HCT116 (cell line): ENCODE measurements around the gene SERPING1. TPM values are rescaled to one million over a fixed set of nuclear protein-coding genes. Genes with fewer than 3 reads are reported as not detected.

Experiments
- ATAC-seq: fragments of 200-7000 bp; cut with Tn5 transposase; 2 replicates; pipeline ENCODE4 v1.9.1; 2020; ENCODE audit warnings: mild to moderate bottlenecking, moderate library complexity
- BruUV-seq: library from RNA; stranded (reverse); fragments of 400-500 nt; replicated peaks from 2 replicates; lab custom pipeline; 2021; lab: Mats Ljungman, UMichigan
- CTCF ChIA-PET: fragments of 300-600 bp; sonication (Branson Sonifier 250); formaldehyde crosslinking; loops from one replicate; lab custom pipeline; 2021; ENCODE audit warnings: antibody characterized with exemption; lab: Charles Lee
- POLR2A ChIA-PET: fragments of 300-600, 350-600 bp; sonication (Branson Sonifier 250); formaldehyde crosslinking; loops from one replicate; lab custom pipeline; 2021; ENCODE audit warnings: antibody characterized with exemption; lab: Charles Lee
- RAD21 ChIA-PET, 2 experiments: fragments of 300-600 bp; sonication (Branson Sonifier 250); formaldehyde crosslinking; loops; one replicate each; lab custom pipeline; 2023; ENCODE audit warnings: low total read pairs in 2 of 2; ENCODE audit not compliant: uncharacterized antibody in 2 of 2, unreplicated experiment in 2 of 2, low non-redundant PET in 1 of 2; lab: Charles Lee
- DNase-seq: peaks from one replicate; pipeline ENCODE4 v3.0.0-alpha.2; 2010; ENCODE audit warnings: low read depth, low spot score
- H2AFZ ChIP-seq: fragments of 200-600 bp; shearing (Covaris generic), sonication (generic); 2 replicates; pipeline ENCODE4 v1.6.1; 2017; ENCODE audit warnings: low read depth, mixed run types, mixed read lengths, antibody characterized with exemption, low read length; ENCODE audit not compliant: poor library complexity, severe bottlenecking
- H3K27ac ChIP-seq: 2 replicates; pipeline ENCODE4 v1.5.1; 2012; ENCODE audit warnings: low read depth, low read length
- H3K27me3 ChIP-seq: fragments of 200-600 bp; sonication (generic); 2 replicates; pipeline ENCODE4 v1.6.1; 2016; ENCODE audit warnings: mixed run types, low read length, mixed read lengths; ENCODE audit not compliant: insufficient read depth
- H3K36me3 ChIP-seq, 2 experiments: fragments of 200-500 bp in 1 of 2; fragments of 200-600 bp in 1 of 2; sonication (Bioruptor generic) in 1 of 2; sonication (generic) in 1 of 2; 2 replicates each; pipeline versions ENCODE4 v1.5.1 to v1.6.1; 2014 to 2016; ENCODE audit warnings: low read length in 2 of 2, inconsistent platforms in 1 of 2, mixed read lengths in 1 of 2, mixed run types in 1 of 2; ENCODE audit not compliant: insufficient read depth in 2 of 2, control insufficient read depth in 1 of 2
- H3K4me1 ChIP-seq, 2 experiments: fragments of 200-600 bp in 1 of 2; sonication (generic) in 1 of 2; 2 replicates each; pipeline versions ENCODE4 v1.5.1 to v1.6.1; 2012 to 2017; ENCODE audit warnings: low read length in 2 of 2, inconsistent platforms in 1 of 2, mild to moderate bottlenecking in 1 of 2, mixed read lengths in 1 of 2, mixed run types in 1 of 2, moderate library complexity in 1 of 2; ENCODE audit not compliant: insufficient read depth in 2 of 2, control insufficient read depth in 1 of 2
- H3K4me2 ChIP-seq: fragments of 200-600 bp; sonication (generic); 2 replicates; pipeline ENCODE4 v1.6.1; 2017; ENCODE audit warnings: mixed run types, low read length, mixed read lengths
- H3K4me3 ChIP-seq, 2 experiments: fragments of 200-600 bp in 1 of 2; sonication (generic) in 1 of 2; replicated peaks in 1 of 2; 2 replicates each; pipeline ENCODE4 v1.5.1; 2011 to 2016; ENCODE audit warnings: low read length in 2 of 2, control low read depth in 1 of 2, low read depth in 1 of 2, mild to moderate bottlenecking in 1 of 2, mixed read lengths in 1 of 2, mixed run types in 1 of 2
- H3K79me2 ChIP-seq: fragments of 200-600 bp; sonication (generic); 2 replicates; pipeline ENCODE4 v1.6.1; 2017; ENCODE audit warnings: mild to moderate bottlenecking, mixed run types, low read length, moderate library complexity, mixed read lengths; ENCODE audit not compliant: insufficient read depth
- H3K9ac ChIP-seq: fragments of 200-600 bp; sonication (generic); 2 replicates; pipeline ENCODE4 v1.6.1; 2016; ENCODE audit warnings: low read length, mixed read lengths
- H3K9me2 ChIP-seq: fragments of 200-600 bp; sonication (generic), shearing (Covaris generic); 2 replicates; pipeline ENCODE4 v1.6.1; 2017; ENCODE audit warnings: mixed run types, mild to moderate bottlenecking, moderate library complexity; ENCODE audit not compliant: insufficient read depth
- H3K9me3 ChIP-seq, 2 experiments: fragments of 200-500 bp in 1 of 2; fragments of 200-600 bp in 1 of 2; sonication (Bioruptor generic) in 1 of 2; sonication (generic) in 1 of 2; 2 replicates each; pipeline ENCODE4 v1.6.1; 2014 to 2017; ENCODE audit warnings: low read length in 2 of 2, mixed read lengths in 2 of 2, inconsistent platforms in 1 of 2, low read depth in 1 of 2, mild to moderate bottlenecking in 1 of 2, mixed run types in 1 of 2, moderate library complexity in 1 of 2; ENCODE audit not compliant: control insufficient read depth in 1 of 2, insufficient read depth in 1 of 2
- H4K20me1 ChIP-seq: fragments of 200-600 bp; sonication (generic), shearing (Covaris generic); 2 replicates; pipeline ENCODE4 v1.6.1; 2017; ENCODE audit warnings: mixed run types, mild to moderate bottlenecking, moderate library complexity; ENCODE audit not compliant: insufficient read depth
- intact Hi-C: fragments of 100-400 bp; cut with micrococcal nuclease; formaldehyde crosslinking; loops from 2 replicates; pipeline ENCODE4 v1.10.0; 2022
- total RNA-seq: library from RNA; stranded (reverse); gene quantifications from one replicate; pipeline ENCODE4 v1.2.1, GENCODE V29; 2021; ENCODE audit not compliant: unreplicated experiment
- TF ChIP-seq, protein P1 (sequence below): IDR thresholded peaks from 2 replicates; pipeline ENCODE4 v1.6.1; 2011; ENCODE audit warnings: mild to moderate bottlenecking, low read length, moderate library complexity; ENCODE audit not compliant: insufficient replicate concordance; ENCODE audit errors: extremely low read depth

SERPING1 gene
- total RNA-seq, 1 experiment from 2014 or later: 3.4 TPM

DNA sequence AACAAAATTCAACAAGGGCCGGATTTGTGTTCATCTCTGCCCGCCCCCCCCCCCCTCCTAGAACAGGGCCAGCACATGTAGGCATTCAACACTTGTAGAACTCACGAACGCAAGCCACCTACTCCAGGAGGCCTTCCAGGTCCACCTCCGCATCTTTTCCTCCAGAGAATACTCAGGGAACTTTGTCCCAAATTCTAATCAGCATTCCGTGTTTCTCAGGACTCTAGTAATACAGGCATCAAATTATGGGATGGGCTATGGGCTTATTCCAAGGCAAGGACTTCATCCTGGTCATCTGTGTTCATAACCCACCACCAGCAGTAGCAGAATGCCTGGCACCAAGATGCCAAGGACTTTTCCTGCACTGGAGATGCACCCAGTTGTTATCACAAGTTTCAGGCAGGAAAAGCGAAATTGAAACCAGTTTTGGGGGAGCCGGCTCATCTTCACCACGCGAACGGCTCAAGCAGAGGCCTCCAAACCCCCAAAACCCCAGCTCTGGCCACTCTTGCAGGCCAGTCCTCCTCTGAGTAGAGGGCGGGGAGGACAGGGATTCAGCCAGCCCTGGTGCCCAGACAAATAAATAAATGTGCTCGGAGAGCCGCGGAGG, 30.5 kb upstream of the SERPING1 start:
- peak overlapping the region; percentile 85 for H2AFZ ChIP-seq
- peak overlapping the region; percentile 66 to 73 for H3K4me3 ChIP-seq
- H3K9me2 ChIP-seq: no peaks in the 10 kb centered on the region
- H3K9me3 ChIP-seq: no peaks in the 10 kb centered on the region
- no peaks in the 10 kb centered on the region for H3K36me3 ChIP-seq
- H3K79me2 ChIP-seq: no peaks in the 10 kb centered on the region
- H3K4me2 ChIP-seq: peak overlapping the region; percentile 87
- no peaks in the 10 kb centered on the region for H4K20me1 ChIP-seq
- POLR2A ChIA-PET: interaction anchor here (1.0 to 2.1 kb wide), 3 partner anchors 74 to 110 kb away, joined by 4 to 8 read pairs (median 5); no protein-coding TSS in a partner anchor
- H3K27ac ChIP-seq: no peak overlapping the region; the same call in 1 of the 2 replicates
- BruUV-seq: TSS peak; percentile 76
- TF ChIP-seq, protein P1, sequence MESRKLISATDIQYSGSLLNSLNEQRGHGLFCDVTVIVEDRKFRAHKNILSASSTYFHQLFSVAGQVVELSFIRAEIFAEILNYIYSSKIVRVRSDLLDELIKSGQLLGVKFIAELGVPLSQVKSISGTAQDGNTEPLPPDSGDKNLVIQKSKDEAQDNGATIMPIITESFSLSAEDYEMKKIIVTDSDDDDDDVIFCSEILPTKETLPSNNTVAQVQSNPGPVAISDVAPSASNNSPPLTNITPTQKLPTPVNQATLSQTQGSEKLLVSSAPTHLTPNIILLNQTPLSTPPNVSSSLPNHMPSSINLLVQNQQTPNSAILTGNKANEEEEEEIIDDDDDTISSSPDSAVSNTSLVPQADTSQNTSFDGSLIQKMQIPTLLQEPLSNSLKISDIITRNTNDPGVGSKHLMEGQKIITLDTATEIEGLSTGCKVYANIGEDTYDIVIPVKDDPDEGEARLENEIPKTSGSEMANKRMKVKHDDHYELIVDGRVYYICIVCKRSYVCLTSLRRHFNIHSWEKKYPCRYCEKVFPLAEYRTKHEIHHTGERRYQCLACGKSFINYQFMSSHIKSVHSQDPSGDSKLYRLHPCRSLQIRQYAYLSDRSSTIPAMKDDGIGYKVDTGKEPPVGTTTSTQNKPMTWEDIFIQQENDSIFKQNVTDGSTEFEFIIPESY: no peak
- TF ChIP-seq, all 23 proteins: peak for 0
- ATAC-seq (no peak), DNase-seq (no peak)
- Histone ChIP-seq H3K9ac (peak overlapping the region; percentile 58), H3K4me1 (peaks cover 7 to 19% of the 10 kb centered on the region in 2 experiments; a peak in 3 of 4 replicates), H3K27me3 (no peaks in the 10 kb centered on the region)
- RAD21 ChIA-PET: interaction anchor here (1.0 to 1.9 kb wide), 3 partner anchors 74 to 78 kb away, joined by 4 to 8 read pairs (median 4); no protein-coding TSS in a partner anchor
- CTCF ChIA-PET: interaction anchor here (1.1 to 2.6 kb wide), 5 partner anchors 18 to 234 kb away, joined by 3 to 40 read pairs (median 11); no protein-coding TSS in a partner anchor
- intact Hi-C loops: no loop called here
